CD14-positive monocyte (primary cell): ENCODE measurements around the gene ZDHHC11B. TPM values are rescaled to one million over a fixed set of nuclear protein-coding genes. Genes with fewer than 3 reads are reported as not detected.
"Not testable (repeated sequence)": the region's sequence is repeated elsewhere in the genome, so short reads cannot be mapped to it uniquely, and the experiment has no call there.

Experiments
- DNase-seq, 3 donors: peaks; one replicate each; pipeline ENCODE4 v3.0.0-alpha.2; 2011 to 2022
- H2AFZ ChIP-seq: 2 replicates; pipeline ENCODE4 v1.6.0; 2012; ENCODE audit warnings: mild to moderate bottlenecking, low read depth, low read length, inconsistent platforms; ENCODE audit not compliant: insufficient read depth, poor library complexity, severe bottlenecking
- H3K27ac ChIP-seq, 2 donors: 1 replicate in 1 of 2; 2 replicates in 1 of 2; pipeline ENCODE4 v1.5.1; 2012 to 2013; ENCODE audit warnings: low read length in 2 of 2, control low read depth in 1 of 2, inconsistent platforms in 1 of 2, low read depth in 1 of 2, mild to moderate bottlenecking in 1 of 2
- H3K27me3 ChIP-seq, 2 donors: one replicate each; pipeline versions ENCODE4 v1.6.0 to v1.6.1; 2011 to 2013; ENCODE audit warnings: low read length in 2 of 2; ENCODE audit not compliant: control insufficient read depth in 2 of 2, insufficient read depth in 2 of 2
- H3K36me3 ChIP-seq, 2 donors: replicated peaks in 1 of 2; 1 replicate in 1 of 2; 2 replicates in 1 of 2; pipeline versions ENCODE4 v1.5.1 to v1.6.1; 2012 to 2013; ENCODE audit warnings: low read length in 2 of 2, control low read depth in 1 of 2, inconsistent platforms in 1 of 2, mild to moderate bottlenecking in 1 of 2; ENCODE audit not compliant: insufficient read depth in 2 of 2, control insufficient read depth in 1 of 2
- H3K4me1 ChIP-seq, 2 donors: 1 replicate in 1 of 2; 2 replicates in 1 of 2; pipeline versions ENCODE4 v1.5.1 to v1.6.1; 2012 to 2013; ENCODE audit warnings: low read length in 2 of 2, control low read depth in 1 of 2, inconsistent platforms in 1 of 2, mild to moderate bottlenecking in 1 of 2, moderate library complexity in 1 of 2; ENCODE audit not compliant: insufficient read depth in 2 of 2, control insufficient read depth in 1 of 2
- H3K4me2 ChIP-seq: replicated peaks from 2 replicates; pipeline ENCODE3; 2012; ENCODE audit warnings: low read length, moderate library complexity, mild to moderate bottlenecking; ENCODE audit not compliant: poor library complexity, severe bottlenecking; ENCODE audit errors: extremely low read depth
- H3K4me3 ChIP-seq, 3 experiments: fragments of 200-600 bp in 1 of 3; sonication (generic) in 1 of 3; replicated peaks in 1 of 3; 1 replicate in 2 of 3; 2 replicates in 1 of 3; pipeline ENCODE4 v1.5.1; 2011 to 2013; ENCODE audit warnings: low read length in 3 of 3, mild to moderate bottlenecking in 3 of 3, control low read depth in 2 of 3, low read depth in 2 of 3, inconsistent platforms in 1 of 3, moderate library complexity in 1 of 3
- H3K79me2 ChIP-seq: 2 replicates; pipeline ENCODE4 v1.6.0; 2012; ENCODE audit warnings: mild to moderate bottlenecking, control low read depth, inconsistent platforms, low read length, moderate library complexity; ENCODE audit not compliant: insufficient read depth
- H3K9ac ChIP-seq: 2 replicates; pipeline ENCODE4 v1.6.0; 2017; ENCODE audit warnings: low read length, mild to moderate bottlenecking; ENCODE audit not compliant: insufficient read depth, poor library complexity, severe bottlenecking
- H3K9me3 ChIP-seq, 2 donors: replicated peaks in 1 of 2; 1 replicate in 1 of 2; 2 replicates in 1 of 2; pipeline versions ENCODE4 v1.5.1 to v1.6.1; 2012 to 2013; ENCODE audit warnings: low read length in 2 of 2, control low read depth in 1 of 2; ENCODE audit not compliant: control insufficient read depth in 1 of 2, insufficient read depth in 1 of 2
- H4K20me1 ChIP-seq: 2 replicates; pipeline ENCODE4 v1.6.0; 2012; ENCODE audit warnings: mild to moderate bottlenecking, low read length, control low read depth, moderate library complexity; ENCODE audit not compliant: insufficient read depth
- H3K27ac Mint-ChIP-seq, 7 donors: one replicate each; pipeline ENCODE4 v1.8.0; 2020; ENCODE audit warnings: mild to moderate bottlenecking in 7 of 7, mixed read lengths in 7 of 7, moderate library complexity in 6 of 7, inconsistent platforms in 2 of 7
- H3K27me3 Mint-ChIP-seq, 3 donors: one replicate each; pipeline ENCODE4 v1.8.0; 2021 to 2022; ENCODE audit warnings: low read depth in 3 of 3, mild to moderate bottlenecking in 3 of 3, mixed read lengths in 3 of 3, moderate library complexity in 3 of 3, inconsistent platforms in 1 of 3
- H3K36me3 Mint-ChIP-seq, 2 donors: one replicate each; pipeline ENCODE4 v1.8.0; 2020; ENCODE audit warnings: mixed read lengths in 2 of 2, inconsistent platforms in 1 of 2, mild to moderate bottlenecking in 1 of 2
- H3K4me1 Mint-ChIP-seq: one replicate; pipeline ENCODE4 v1.8.0; 2020; ENCODE audit warnings: mild to moderate bottlenecking, mixed read lengths
- H3K4me3 Mint-ChIP-seq, 2 donors: one replicate each; pipeline ENCODE4 v1.8.0; 2020; ENCODE audit warnings: mild to moderate bottlenecking in 2 of 2, mixed read lengths in 2 of 2, moderate library complexity in 1 of 2
- H3K9me3 Mint-ChIP-seq, 7 donors: one replicate each; pipeline ENCODE4 v1.8.0; 2020 to 2022; ENCODE audit warnings: mixed read lengths in 7 of 7, mild to moderate bottlenecking in 6 of 7, moderate library complexity in 6 of 7, inconsistent platforms in 2 of 7
- CTCF ChIP-seq: fragments of 200-600 bp; IDR thresholded peaks from one replicate; pipeline ENCODE4 v1.8.0; 2022; ENCODE audit warnings: antibody characterized with exemption, mild to moderate bottlenecking
- WGBS: methylation state at CpG from one replicate; pipeline ENCODE4 v1.1.5; 2013; ENCODE audit warnings: missing lambda C conversion rate; ENCODE audit not compliant: insufficient coverage; 5-methylcytosine and 5-hydroxymethylcytosine counted together
- intact Hi-C, 2 donors: fragments of 100-400 bp; cut with micrococcal nuclease; formaldehyde crosslinking; loops; one replicate each; pipeline versions ENCODE4 v1.15.0 to v1.15.1; 2023
- polyA plus RNA-seq, 3 donors: library from polyadenylated mRNA; depleted of rRNA in 1 of 3; unstranded in 2 of 3; stranded (reverse) in 1 of 3; fragments of 300-500 nt in 2 of 3; fragments of >200 nt in 1 of 3; fragmentation: Illumina TruSeq in 2 of 3; gene quantifications; 1 replicate in 2 of 3; 2 replicates in 1 of 3; pipeline ENCODE4 v1.2.3, GENCODE V29; 2012 to 2021

The ZDHHC11B gene
- polyA plus RNA-seq, 3 donors: not detected

GRCh38 chr5:775961-776861, 8.3 kb downstream of the ZDHHC11B start:
- Histone ChIP-seq H3K4me2 (no peak overlapping the region), H4K20me1 (no peaks in the 10 kb centered on the region), H3K36me3 (no peaks in the 10 kb centered on the region), H3K79me2 (no peaks in the 10 kb centered on the region), H2AFZ (no peak overlapping the region), H3K27ac (no peak overlapping the region), H3K9ac (no peak overlapping the region), H3K4me1 (no peaks in the 10 kb centered on the region), H3K27me3 (no peaks in the 10 kb centered on the region), H3K4me3 (no peak overlapping the region), H3K9me3 (no peaks in the 10 kb centered on the region)
- Mint-ChIP-seq H3K27me3 (peaks cover 4 to 5% (median 4%) of the 10 kb centered on the region in 3 donors), H3K36me3 (no peaks in the 10 kb centered on the region), H3K27ac (no peak overlapping the region), H3K9me3 (peaks cover 0 to 3% (median 0%) of the 10 kb centered on the region in 7 donors), H3K4me3 (no peak overlapping the region), H3K4me1 (no peaks in the 10 kb centered on the region)
- WGBS: 93% methylated on average over 17 of the region's 20 CpGs
- no peak for DNase-seq
- intact Hi-C loops: loop anchor here in 1 of 2 donors (2.0 kb wide), 1 partner anchor 93 kb away; no protein-coding TSS in a partner anchor
- TF ChIP-seq CTCF: no peak

GRCh38 chr5:775595-775960, 9.0 kb downstream of the ZDHHC11B start:
- H3K4me3 ChIP-seq, intact Hi-C loops, H3K9me3 Mint-ChIP-seq, H3K4me2 ChIP-seq, H3K4me3 Mint-ChIP-seq, H3K4me1 ChIP-seq, H4K20me1 ChIP-seq, H3K27me3 ChIP-seq, H3K27ac Mint-ChIP-seq, H3K4me1 Mint-ChIP-seq, DNase-seq, H3K36me3 Mint-ChIP-seq, H3K9ac ChIP-seq, H2AFZ ChIP-seq, H3K27me3 Mint-ChIP-seq, H3K9me3 ChIP-seq, H3K79me2 ChIP-seq, H3K27ac ChIP-seq, H3K36me3 ChIP-seq: not testable (repeated sequence)
- no CpG with 5 or more reads among the region's 9 CpGs for WGBS

GRCh38 chr5:774854-775505, 9.5 kb downstream of the ZDHHC11B start:
- H3K27me3 ChIP-seq, H3K36me3 Mint-ChIP-seq, H3K27me3 Mint-ChIP-seq, H3K9me3 Mint-ChIP-seq, H3K4me3 ChIP-seq, intact Hi-C loops, DNase-seq, H3K4me1 Mint-ChIP-seq, H3K9ac ChIP-seq, H3K27ac Mint-ChIP-seq, H3K4me2 ChIP-seq, H3K9me3 ChIP-seq, H4K20me1 ChIP-seq, H3K4me3 Mint-ChIP-seq, H3K36me3 ChIP-seq, H2AFZ ChIP-seq, H3K79me2 ChIP-seq, H3K4me1 ChIP-seq, H3K27ac ChIP-seq: not testable (repeated sequence)
- WGBS: 99% methylated on average over 10 of the region's 18 CpGs

- H3K27ac Mint-ChIP-seq, H3K27me3 Mint-ChIP-seq, H3K4me3 Mint-ChIP-seq, H2AFZ ChIP-seq, DNase-seq, H3K9ac ChIP-seq, H3K79me2 ChIP-seq, H3K4me3 ChIP-seq, intact Hi-C loops, H3K4me2 ChIP-seq, H3K27me3 ChIP-seq, H3K4me1 ChIP-seq, H3K36me3 Mint-ChIP-seq, H4K20me1 ChIP-seq, H3K9me3 ChIP-seq, H3K9me3 Mint-ChIP-seq, H3K36me3 ChIP-seq, H3K4me1 Mint-ChIP-seq, H3K27ac ChIP-seq: not testable (repeated sequence)
- 96% methylated on average over 3 of the region's 6 CpGs for WGBS
These were observed 10.2 kb downstream of the ZDHHC11B start for GRCh38 chr5:774304-774703.
